ENCODE measurements around the gene ZBTB8B.
"Not testable (repeated sequence)": the region's sequence is repeated elsewhere in the genome, so short reads cannot be mapped to it uniquely, and the experiment has no call there.

ZBTB8B gene

DNA sequence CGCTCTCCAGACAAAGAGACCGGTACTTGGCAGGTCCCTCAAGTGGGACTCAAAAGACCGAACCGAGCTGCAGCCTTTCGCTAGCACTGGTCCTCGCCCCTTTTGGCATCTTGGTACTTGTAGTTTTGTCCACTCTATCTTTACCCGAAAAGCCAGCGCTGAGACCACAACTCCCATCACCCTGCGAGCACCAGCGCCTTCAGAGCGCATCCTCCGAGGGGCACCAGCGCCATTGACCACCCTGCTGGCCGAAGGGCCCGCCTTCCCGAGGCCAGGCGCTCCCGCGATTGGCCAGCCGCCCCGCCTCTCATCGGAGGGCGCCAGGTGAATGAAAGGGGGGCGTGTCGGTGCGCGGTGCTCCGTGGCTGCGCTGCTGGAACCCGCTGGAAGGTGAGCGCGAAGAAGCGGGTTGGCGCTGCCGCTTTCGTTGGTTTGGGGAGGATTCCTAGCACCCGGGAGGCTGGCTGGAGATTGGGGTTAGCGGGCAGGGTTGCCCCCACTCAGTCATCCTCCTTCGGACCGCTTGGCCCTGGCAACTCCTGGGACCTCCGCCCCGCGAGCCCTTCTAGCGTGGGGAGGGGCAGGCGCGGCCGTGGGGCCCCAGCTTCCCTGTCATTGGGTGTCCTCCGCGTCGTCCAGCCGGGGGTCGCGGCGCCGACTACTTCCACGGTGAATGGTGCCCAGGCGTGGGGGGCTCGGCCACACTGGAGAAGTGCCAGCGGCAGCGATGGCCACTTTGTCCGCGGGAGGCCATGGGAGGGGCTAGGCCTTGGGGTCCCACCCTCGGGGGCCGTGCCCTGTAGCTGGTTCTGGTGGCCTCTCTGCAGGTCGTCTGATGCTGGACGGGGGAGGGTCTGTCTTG, at the start of gene ZBTB8B:
Gene ZBTB8B (plus strand): TSS at position 357 of the 862 bp plus-strand sequence. CDS start 5,553 bp downstream, outside the sequence.
- peak; percentile 26 for DNase-seq

DNA sequence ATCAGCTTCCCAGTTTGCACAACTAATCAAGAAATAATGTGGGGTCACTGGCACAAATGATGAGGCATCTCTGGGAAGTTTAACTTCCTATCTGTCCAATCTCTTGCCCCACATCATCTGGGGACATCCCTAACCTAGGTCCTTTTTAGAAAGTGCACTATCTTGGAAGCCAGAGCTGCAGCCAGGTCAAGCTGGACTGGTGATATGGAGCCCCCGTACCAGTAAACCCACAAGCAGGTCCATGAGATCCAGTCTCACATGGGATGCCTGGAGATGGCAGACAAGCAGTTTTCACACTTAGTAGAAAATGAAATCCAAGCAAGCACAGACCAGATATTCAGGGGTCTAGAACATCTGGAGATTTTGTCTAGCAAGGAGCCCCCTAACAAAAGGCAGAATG, 43.1 kb upstream of the ZBTB8B start:
- DNase-seq = no peak

DNA sequence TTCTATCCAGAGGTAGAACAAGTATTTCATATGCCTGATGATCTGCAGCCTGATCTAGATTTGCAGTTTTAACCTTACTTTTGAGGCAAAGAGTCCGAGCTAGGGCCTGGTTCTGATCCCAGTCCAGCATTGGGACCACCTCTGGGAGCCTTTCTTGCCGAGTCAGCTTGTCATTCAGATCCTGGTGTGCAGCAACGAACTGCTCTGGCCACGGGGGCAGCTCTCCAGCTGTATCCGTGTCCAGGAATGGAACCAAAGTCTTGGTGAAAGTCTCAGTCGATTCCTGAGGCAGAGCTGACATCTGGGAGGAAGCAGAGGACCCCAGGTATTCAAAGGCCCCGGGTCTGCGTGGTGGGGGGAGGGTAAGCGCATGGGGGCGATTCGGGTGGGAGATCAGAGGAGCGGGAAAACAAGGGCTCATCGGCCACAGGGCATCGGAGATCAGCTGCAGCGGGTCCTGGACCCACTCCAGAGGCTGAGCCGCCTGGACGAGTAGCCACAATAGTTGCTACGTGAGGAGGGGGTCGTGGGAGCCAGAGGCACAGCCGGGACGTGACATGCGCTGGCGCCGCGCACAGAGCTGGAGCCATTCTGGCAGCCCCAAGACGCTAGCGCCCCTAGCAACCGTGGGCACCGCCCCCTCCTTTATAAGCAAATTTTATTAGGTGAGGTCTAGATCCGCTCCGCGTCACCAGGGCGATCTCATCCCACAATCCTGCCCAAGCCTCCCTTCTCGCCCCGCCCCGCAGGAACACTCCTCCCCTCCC, 38.2 kb upstream of the ZBTB8B start:
- no peak for DNase-seq

DNA sequence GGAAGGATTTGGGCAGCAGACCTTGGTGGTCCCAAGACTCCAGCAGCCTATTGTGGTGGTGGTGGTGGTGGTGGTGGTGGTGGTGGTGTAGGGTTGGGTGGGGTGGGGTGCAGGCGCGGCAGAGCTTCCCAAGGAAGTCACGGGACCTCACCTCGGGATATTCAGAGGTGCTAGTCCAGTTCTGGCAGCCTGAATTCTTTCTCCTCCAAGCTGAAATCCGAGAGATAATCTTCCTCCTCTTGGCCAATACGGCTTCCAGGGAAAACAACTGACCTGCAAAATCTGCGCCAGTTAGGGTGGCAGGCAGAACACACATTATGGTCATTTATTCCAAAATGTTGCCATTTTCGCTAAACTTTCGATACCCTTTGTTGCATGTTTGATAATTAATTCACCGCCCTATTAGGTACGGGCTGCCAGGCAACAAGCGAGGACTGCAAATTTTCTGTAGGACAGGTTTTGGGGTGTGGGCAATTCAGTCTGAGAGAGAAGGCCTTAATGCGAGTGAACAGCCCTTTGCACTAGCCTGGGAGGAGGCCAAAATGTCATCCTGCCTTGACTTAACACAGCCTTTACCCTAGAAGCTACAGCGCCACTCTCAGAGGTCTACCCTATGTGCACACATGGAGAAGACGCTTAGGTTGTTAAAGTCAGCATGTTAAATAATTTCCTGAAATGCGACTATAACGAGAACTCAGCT, 37.5 kb upstream of the ZBTB8B start:
- no peak for DNase-seq

DNA sequence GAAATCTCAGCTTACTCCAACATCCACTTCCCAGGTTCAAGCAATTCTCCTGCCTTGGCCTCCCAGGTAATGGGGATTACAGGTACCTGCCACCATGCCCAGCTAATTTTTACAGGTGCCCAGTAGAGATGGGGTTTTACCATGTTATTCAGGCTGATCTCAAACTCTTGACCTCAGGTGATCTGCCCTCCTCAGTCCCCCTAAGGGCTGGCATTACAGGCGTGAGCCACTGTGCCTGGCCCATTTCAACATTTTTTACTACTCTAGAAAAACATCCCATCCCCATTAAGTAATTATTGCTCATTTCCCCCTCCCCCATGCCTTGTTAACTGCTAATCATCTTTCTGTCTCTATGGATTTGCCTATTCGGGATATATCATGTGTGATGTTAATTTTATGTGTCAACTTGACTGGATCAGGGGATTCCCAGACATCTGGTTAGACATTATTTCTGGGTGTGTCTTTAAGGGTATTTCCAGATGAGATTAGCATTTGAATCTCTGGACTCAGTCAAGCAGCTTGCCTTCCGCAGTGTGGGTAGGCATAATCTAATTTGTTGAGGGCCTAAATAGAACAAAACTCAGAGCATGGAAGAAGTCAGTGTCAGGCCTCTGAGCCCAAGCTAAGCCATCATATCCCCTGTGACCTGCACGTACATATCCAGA, 33.0 kb upstream of the ZBTB8B start:
- DNase-seq = no peak

DNA sequence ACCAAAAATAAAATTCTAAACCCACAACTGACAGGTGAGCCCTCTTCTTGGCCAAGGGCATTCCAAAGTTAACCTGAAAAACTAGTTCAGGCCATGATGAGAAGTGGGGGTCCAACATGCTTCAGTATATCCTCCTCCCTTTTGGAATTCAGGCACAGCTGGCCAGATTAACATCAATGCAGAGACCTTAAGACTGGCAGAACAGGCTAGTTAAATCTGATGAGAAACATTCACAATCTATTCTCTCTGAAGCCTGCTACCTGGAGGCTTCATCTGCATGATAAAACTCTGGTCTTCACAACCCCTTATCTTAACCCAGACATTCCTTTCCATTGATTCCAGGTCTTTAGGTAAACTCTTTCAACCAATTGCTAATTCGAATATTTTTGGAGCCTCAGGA, 26.7 kb upstream of the ZBTB8B start:
- DNase-seq = no peak

DNA sequence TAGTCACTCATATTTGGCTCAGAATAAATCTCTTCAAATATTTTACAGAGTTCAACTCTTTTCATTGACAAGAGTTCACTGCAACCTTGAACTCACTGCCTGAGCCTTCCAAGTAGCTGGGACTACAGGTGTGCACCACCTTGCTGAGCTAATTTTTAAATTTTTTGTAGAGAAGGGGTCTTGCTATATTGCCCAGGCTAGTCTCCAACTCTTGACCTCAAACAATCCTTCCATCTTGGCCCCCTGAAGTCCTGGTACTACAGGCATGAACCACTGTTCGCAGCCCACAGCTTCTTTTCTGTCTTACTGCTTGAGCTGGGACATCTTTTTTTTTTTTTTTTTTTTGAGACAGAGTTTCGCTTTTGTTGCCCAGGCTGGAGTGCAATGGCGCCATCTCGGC, 26.1 kb upstream of the ZBTB8B start:
- not testable (repeated sequence) for DNase-seq

DNA sequence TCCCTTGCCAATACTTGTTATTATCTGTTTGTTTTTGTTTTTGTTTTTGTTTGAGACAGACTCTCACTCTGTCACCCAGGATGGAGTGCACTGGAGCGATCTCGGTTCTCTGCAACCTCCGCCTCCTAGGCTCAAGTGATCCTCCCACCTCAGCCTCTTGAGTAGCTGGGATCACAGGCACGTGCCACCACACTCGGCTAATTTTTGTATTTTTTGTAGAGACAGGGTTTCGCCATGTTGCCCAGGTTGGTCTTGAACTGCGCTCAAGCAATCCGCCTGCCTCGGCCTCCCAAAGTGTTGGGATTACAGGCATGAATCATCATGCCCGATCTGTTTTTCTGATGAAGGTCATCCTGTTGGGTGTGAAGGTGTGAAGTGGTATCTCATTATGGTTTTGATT, 23.4 kb upstream of the ZBTB8B start:
- not testable (repeated sequence) for DNase-seq

DNA sequence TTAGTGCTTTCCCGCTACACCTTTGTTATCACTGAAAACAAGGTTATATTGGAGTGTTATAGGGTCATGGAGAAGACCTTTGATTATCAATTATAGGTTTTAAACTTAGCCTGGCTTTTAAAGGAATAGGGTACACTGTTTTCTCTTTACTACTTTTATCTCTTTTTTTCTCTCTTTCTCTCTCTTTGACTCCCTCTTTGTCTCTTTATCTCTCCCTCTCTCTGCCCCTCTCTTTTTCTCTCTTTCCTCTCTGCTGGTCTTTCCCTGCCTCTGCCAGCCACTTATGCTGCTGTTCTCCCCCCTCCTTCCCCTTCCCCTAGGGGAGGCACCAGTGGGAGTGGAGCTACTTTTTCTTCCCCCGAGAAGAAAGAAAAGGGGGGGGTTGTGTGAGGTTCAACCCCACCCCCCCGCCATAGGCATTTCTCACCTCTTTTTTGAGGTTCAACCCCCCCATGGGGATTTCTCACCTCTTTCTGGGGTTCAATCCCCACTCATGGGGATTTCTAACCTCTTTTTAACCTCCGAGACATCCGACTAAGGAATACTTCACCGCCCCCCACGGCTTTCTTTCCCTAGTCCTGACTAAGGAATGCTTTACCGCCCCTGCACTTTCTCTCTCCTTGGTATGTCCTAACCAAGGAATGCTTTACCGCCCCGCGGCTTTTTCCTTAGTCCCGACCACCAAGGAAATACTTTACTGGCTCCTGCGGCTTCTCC, 17.2 kb upstream of the ZBTB8B start:
- DNase-seq = no peak

DNA sequence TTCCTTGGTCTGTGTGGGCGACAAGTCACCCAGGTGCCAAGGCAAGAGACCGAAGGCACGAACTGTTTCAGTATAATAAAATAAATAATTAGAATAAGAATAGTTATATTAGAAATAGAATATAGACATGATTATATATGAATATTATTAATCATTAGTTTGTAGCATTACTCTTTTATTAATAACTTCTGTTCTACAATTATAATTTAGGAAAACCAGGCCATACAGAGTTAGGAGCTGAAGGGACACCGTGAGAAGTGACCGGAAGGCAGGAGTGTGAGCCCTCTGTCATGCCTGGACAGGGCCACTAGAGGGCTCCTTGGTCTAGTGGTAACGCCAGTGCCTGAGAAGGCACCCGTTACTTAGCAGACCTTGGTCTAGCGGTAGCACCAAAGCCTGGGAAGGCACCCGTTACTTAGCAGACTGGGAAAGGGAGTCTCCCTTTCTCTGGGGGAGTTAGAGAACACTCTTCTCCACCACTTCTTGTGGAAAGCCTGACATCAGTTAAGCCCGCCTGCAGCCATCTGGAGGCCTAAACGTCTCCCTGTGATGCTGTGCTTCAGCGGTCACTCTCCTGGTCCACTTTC, 16.6 kb upstream of the ZBTB8B start:
- peak; percentile 19 for DNase-seq

DNA sequence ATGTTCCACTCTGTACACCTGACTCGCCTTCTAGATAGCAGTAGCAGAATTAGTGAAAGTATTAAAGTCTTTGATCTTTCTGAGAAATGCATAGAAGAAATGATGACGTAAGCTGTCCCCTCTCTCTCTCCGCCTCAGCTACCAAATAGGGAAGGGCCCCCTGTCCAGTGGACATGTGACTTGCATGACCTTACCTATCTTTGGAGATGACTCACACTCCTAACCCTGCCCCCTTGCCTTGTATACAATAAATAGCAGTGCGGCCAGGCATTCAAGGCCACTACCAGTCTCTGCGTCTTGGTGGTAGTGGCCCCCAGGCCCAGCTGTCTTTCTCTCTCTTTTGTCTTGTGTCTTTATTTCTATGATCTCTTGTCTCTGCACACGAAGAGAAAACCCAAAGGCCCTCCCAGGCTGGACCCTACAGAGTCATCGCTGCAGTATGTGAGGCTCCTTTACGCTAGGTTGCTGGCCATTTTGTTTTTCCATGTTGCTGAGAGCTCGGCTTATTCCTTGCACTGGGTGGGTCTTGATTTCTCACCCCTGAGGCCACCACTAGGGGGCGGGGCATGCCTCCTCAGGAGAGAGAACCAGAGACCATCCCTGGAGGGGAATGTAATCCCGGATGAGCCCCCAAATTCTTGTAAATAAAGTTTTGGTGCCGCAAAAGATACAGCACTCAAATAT, 16.0 kb upstream of the ZBTB8B start:
- no peak for DNase-seq

DNA sequence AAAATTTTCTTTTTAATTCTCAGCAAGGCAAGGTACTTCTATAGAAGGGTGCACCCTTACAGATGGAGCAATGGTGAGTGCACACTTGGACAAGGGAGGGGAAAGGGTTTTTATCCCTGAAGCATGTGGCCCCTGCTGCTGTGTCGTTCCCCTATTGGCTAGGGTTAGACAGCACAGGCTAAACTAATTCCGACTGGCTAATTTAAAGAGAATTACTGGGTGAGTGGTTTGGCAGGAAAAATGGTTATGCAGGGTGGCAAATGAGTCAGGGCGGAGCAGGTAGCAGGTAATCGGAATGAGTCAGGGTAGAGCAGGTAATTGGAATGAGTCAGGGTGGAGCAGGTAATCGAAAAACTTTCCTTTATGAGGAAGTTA, 15.4 kb upstream of the ZBTB8B start:
- not testable (repeated sequence) for DNase-seq

DNA sequence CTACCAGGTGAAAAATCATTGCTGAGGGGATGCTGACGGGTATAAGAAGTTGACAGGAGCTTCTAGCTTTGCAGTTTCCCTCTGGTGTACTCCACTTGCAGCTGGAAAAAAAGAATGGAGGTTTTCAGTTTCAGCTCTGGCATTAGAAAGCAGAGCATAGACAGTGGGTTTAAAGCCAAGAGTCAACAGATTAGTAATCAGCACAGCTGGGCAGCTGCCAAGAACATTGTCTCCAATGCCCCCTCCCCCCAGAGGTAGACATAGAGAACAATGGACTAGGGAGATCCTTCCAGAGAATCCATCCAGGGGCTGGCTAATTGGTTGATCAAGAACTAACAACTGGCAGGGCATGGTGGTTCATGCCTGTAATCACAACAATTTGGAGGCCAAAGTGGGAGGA, 10.1 kb upstream of the ZBTB8B start:
- no peak for DNase-seq

DNA sequence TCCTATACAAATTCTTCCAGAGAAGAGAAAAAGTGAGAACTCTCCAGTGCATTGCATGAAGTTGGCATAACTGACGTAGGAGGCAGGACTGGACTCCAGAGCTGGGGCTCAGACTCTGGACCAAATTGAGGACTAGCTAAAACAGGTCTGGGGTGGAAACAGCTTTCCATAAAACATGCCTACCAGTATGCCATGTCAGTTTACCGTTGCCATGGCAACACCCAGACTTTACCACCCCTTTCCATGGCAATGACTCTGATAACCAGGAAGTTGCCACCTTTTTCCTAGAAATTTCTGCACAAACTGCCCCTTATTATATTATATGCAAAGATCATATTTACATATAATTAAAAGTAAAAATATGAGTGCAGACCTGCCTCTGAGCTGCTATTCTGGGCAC, 8.9 kb upstream of the ZBTB8B start:
- DNase-seq = no peak

DNA sequence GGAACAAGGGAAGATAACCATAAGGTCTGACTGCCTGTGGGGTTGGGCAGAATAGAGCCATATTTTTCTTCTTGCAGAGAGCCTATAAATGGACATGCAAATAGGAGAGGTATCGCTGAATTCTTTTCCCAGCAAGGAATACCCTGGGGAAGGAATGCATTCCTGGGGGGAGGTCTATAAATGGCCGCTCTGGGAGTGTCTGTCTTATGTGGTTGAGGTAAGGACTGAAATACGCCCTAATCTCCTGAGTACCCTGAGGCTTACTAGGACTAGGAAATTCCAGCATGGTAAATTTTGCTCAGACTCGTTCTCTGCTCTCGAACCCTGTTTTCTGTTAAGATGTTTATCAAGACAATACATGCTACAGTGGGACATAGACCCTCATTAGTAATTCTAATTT, 6.1 kb upstream of the ZBTB8B start:
- DNase-seq = not testable (repeated sequence)

DNA sequence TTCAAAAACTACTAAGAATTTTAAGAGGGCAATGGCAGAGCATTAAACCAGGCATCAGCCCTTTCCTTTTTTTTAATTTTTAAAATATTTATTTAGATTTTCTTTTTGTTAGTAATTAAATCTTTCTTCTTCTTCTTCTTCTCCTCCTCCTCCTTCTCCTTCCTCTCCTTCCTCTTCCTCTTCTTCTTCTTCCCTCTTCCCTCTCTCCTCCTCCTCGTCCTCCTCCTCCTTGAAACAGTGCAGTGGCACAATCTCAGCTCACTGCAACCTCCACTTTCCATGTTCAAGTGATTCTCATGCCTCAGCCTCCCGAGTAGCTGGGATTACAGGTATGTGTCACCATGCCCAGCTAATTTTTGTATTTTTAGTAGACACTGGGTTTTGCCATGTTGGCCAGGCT, 1.9 kb upstream of the ZBTB8B start:
- not testable (repeated sequence) for DNase-seq

DNA sequence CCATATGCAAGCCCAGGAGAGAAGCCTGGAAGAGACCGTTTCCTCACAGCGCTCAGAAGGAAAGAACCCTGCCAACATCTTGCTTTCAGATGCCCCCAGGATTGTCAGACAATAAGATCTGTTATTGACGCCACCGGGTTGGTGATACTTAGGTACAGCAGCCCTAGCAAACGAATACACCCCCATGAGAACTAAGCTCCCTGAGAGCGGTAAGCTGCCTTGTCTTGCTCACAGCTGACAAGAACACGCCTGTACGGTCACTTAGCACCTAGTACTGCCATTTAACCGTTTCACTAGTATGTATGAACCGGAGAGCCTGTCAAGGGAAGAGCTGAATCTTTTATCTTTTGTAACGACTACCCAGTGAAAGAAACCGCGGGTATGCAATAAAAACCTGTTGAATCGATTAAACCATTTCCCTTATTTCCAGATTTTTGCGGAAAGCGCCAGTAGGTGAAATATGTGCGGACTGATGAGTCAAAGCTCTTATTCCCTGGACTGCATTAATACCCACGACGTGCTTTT, 619 bp upstream of the ZBTB8B start:
- no peak for DNase-seq

DNA sequence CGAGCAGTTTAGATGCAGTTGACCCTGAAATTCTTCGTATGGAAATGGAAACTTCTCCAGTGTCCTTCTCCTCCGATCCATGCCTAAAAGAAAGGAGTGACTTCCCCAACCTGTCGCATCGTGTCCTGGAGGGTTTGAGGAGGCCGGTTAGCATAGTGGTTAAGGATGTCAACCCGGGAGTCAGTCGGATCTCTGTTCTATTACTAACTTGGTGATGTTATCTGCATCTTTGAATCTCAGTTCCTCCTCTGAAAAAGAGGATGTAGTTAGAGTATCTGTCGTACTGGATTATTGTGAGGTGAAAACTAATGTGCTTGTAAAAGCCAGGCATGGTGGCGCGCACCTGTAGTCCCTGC, 684 bp downstream of the ZBTB8B start:
- no peak for DNase-seq

DNA sequence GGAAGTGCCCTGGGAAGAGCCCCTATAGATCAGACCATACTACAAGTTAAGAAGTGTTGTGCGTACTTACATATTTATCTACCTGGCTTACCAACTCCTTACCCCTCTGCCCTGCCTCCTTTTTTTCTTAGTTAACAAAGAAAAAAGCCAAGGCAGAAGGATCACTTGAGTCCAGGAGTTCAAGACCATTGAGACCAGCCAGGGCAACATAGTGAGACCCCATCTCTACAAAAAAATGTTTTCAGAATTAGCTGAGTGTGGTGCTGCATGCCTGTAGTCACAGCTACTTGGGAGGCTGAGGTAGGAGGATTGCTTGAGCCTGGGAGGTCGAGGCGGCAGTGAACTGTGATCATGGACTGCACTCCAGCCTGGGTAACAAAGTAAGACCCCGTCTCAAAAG, 1.9 kb downstream of the ZBTB8B start:
- DNase-seq = no peak

DNA sequence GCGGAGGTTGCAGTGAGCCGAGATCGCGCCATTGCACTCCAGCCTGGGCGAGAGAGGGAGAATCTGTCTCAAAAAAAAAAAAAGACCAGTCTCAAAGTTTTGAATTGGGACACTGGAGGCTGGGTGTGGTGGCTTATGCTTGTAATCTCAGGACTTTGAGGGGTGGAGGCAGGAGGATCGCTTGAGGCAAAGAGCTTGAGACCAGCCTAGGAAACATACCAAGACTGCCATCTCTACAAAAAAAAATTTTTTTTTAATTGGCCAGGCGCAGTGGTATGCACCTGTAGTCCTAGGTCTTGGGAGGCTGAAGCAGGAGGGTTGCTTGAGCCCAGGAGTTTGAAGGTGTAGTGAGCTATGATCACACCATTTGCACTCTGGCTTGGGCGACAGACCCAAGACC, 3.9 kb downstream of the ZBTB8B start:
- DNase-seq = no peak

DNA sequence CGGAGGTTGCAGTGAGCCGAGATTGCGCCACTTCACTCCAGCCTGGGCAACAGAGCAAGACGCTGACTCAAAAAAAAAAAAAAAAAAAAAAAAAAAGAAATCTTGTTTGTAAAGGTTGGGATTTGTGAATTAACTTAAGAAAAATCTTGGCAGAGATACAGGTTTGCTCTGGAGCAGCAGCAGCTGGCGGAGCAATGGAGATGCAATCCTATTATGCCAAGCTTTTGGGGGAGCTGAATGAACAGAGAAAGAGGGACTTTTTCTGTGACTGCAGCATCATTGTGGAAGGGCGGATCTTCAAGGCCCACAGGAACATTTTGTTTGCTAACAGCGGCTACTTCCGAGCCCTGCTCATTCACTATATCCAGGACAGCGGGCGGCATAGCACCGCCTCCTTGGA, 5.6 kb downstream of the ZBTB8B start:
- no peak for DNase-seq

All from CD4-positive, alpha-beta T cell treated with Interleukin-6 for 4 hours (primary cell).